ENCODE measurements around the gene LAMB3.
A peak's percentile ranks its signal among the peaks of the same experiment; 100 is the strongest.

DNA sequence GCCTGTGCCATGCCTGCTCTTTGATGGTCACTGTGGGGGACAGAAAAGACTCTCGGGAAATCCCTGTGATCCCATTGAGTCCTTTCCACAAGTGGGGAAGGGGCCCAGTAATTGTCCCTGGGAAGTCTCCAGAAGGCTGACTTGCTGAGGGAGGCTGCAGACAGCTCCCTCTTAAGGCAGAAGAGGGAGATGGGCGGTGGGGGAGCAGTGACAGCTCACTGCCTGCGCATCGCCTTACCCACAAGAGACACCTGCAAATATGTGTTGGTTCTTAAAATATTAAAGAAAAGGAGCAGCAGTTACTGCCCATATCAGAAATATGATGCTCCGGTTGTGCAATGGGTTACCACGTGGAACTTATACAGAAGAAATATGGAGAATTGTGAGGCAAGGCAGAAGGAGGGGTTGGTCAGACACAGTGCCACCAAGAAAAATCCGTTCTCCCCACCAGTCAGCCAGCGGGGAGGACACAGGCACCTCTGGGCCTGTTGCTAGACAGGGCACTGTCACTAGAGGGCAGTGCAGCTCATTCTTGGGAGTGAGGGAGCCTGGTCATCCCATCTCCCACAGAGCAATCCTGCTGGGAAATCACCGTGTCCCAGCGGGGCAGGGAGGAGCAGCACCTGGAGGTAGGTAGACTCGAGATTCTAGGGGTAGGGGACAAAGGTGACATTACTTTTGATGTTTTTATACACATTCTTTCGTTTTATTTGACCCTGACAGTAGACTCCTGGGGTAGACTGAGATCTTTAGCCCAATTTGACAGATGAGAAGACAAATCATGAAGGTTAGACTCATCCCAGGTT, 75.6 kb downstream of the LAMB3 start:
- TF ChIP-seq, protein P1, sequence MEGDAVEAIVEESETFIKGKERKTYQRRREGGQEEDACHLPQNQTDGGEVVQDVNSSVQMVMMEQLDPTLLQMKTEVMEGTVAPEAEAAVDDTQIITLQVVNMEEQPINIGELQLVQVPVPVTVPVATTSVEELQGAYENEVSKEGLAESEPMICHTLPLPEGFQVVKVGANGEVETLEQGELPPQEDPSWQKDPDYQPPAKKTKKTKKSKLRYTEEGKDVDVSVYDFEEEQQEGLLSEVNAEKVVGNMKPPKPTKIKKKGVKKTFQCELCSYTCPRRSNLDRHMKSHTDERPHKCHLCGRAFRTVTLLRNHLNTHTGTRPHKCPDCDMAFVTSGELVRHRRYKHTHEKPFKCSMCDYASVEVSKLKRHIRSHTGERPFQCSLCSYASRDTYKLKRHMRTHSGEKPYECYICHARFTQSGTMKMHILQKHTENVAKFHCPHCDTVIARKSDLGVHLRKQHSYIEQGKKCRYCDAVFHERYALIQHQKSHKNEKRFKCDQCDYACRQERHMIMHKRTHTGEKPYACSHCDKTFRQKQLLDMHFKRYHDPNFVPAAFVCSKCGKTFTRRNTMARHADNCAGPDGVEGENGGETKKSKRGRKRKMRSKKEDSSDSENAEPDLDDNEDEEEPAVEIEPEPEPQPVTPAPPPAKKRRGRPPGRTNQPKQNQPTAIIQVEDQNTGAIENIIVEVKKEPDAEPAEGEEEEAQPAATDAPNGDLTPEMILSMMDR (conservative IDR thresholded peaks at IDR 0.05), result peak; percentile 89
- TF ChIP-seq EZH2 (IDR thresholded peaks at IDR 0.05; ENCODE audit: low read depth), result no peak

Measured in PC-9 (cell line).